Activated T-helper 17 cell treated with anti-CD3 and anti-CD28 coated beads, Interleukin-2, amount 50 U/mL, for 72 hours (primary cell): ENCODE results near the gene TCOF1. TPM values are rescaled to one million over a fixed set of nuclear protein-coding genes. Genes with fewer than 3 reads are reported as not detected.

ENCODE experiments used
- ATAC-seq: fragments of 150-1000 bp; cut with Tn5 transposase; replicated peaks from 2 replicates; pipeline ENCODE4 v1.10.0; 2021; ENCODE audit warnings: mild to moderate bottlenecking, moderate library complexity
- H3K27ac Mint-ChIP-seq: one replicate; pipeline ENCODE4 v1.8.0; 2022; ENCODE audit warnings: mixed read lengths
- H3K27me3 Mint-ChIP-seq: one replicate; pipeline ENCODE4 v1.8.0; 2022; ENCODE audit warnings: mixed read lengths
- H3K36me3 Mint-ChIP-seq: one replicate; pipeline ENCODE4 v1.8.0; 2022; ENCODE audit warnings: low read depth, mild to moderate bottlenecking, mixed read lengths
- H3K4me1 Mint-ChIP-seq: one replicate; pipeline ENCODE4 v1.8.0; 2022; ENCODE audit warnings: mixed read lengths
- H3K4me3 Mint-ChIP-seq: one replicate; pipeline ENCODE4 v1.8.0; 2022; ENCODE audit warnings: mild to moderate bottlenecking, mixed read lengths
- H3K9me3 Mint-ChIP-seq: one replicate; pipeline ENCODE4 v1.8.0; 2022; ENCODE audit warnings: mixed read lengths
- total RNA-seq, 2 donors: library from RNA; stranded (reverse); gene quantifications; one replicate each; pipeline ENCODE4 v1.2.3, GENCODE V29; 2022

Gene TCOF1
- total RNA-seq, 2 donors from 2014 or later, result 55.3 to 117 TPM

DNA sequence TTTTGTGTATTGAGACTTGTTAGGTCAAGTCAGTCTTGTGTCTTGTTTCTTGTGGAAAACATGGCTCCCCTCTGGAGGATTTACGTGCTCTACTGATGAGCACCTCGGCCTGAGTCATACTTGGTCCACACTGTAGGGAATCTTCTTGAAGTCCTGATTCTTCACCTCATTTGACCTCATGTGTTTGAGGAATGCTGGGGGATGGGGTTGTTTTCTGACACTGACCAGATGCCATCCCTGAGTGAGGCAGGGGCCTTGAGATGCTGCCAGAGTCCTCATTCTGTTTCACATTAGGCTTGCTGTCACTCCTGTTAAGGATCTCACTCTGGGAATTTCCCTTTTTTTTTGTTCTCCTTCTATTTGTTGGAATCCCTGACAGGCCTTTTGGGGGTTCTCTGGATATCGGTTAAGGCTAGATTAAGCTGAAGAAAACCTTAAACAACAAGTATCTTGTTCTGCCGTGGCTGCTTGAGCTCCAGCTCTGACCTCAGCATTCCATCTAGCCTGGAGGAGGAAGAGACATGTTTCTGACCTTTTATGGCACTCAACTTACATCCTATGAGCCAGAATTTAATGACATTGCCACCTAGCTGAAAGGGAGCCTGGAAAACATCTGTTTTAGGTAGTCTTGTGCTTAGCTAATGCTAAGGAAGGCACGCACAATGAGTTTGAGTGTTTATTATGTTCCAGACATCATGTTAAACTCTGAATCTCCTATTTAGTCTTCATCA, 20.6 kb downstream of the TCOF1 start:
- peaks cover 97% of the 10 kb centered on the region for H3K36me3 Mint-ChIP-seq
- H3K27me3 Mint-ChIP-seq, result no peaks in the 10 kb centered on the region
- peak overlapping the region; percentile 78 for H3K27ac Mint-ChIP-seq
- no peak for ATAC-seq
- H3K9me3 Mint-ChIP-seq, result no peaks in the 10 kb centered on the region
- no peak overlapping the region for H3K4me3 Mint-ChIP-seq
- no peaks in the 10 kb centered on the region for H3K4me1 Mint-ChIP-seq

DNA sequence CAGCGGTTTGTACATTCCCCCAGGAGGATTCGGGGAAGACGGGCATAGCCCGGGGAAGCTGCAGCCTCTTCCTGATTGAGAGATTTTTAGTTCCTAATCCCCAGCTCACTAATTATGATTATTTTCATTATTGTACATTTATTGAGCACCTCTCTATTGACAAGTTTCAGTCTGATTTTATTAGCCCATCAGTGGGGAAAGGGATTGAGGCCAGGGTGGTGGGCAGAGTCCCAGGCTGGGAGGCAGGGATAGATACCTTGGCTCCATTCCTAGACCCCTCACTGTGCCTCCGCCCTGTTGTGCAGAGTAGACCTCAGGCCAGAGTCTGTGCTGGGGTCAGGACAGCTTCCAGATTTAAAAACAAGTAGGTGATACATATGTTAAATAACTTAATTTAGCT, 27.2 kb downstream of the TCOF1 start:
- Mint-ChIP-seq H3K4me1 (peaks cover 7% of the 10 kb centered on the region), H3K9me3 (no peaks in the 10 kb centered on the region), H3K27me3 (no peaks in the 10 kb centered on the region), H3K36me3 (peaks cover 95% of the 10 kb centered on the region), H3K27ac (peak overlapping the region; percentile 80), H3K4me3 (no peak overlapping the region)
- ATAC-seq, result no peak

DNA sequence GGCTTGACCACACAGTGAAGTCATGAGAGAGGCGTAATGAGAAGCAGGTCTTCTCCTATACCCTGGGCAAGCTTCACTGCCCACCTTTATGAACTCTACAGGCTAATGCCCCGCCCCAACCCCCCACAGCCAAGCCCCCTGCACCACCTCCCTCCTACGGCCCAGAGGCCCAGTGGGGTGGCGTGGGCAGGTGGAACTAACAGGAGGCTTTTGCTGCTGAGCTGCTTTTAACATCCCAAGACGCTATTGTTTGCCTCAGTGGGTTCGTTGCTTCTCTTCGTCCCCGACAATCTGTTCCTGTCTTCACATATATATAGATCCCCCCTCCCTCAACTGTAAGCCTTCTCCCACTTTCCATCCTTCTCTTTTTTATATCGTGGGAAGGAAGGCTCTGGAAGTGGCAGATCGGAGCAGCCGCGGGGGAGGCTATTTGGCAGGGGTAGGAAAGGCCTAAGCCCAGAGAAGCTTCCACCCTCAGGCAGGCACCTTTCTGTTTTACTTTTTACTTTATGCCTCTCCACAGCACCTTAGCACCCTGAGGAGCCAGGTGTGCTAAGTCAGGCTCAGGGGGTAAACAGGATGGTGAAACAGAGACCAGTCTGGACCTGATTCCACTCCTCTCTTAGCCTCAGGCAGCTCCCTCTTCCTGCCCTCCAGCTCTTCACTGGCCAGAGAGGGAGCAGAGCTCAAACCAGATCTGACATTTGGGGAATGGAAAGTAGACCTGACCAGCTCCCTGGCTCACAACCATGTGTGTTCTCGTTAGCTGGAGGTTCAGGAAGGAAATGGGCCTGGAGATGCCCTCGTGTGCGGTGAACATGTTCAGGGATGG, 28.7 kb downstream of the TCOF1 start:
- no peak overlapping the region for H3K4me3 Mint-ChIP-seq
- H3K4me1 Mint-ChIP-seq, result peaks cover 7% of the 10 kb centered on the region
- ATAC-seq, result no peak
- peaks cover 95% of the 10 kb centered on the region for H3K36me3 Mint-ChIP-seq
- H3K9me3 Mint-ChIP-seq, result no peaks in the 10 kb centered on the region
- peak overlapping the region; percentile 28 for H3K27ac Mint-ChIP-seq
- no peaks in the 10 kb centered on the region for H3K27me3 Mint-ChIP-seq

DNA sequence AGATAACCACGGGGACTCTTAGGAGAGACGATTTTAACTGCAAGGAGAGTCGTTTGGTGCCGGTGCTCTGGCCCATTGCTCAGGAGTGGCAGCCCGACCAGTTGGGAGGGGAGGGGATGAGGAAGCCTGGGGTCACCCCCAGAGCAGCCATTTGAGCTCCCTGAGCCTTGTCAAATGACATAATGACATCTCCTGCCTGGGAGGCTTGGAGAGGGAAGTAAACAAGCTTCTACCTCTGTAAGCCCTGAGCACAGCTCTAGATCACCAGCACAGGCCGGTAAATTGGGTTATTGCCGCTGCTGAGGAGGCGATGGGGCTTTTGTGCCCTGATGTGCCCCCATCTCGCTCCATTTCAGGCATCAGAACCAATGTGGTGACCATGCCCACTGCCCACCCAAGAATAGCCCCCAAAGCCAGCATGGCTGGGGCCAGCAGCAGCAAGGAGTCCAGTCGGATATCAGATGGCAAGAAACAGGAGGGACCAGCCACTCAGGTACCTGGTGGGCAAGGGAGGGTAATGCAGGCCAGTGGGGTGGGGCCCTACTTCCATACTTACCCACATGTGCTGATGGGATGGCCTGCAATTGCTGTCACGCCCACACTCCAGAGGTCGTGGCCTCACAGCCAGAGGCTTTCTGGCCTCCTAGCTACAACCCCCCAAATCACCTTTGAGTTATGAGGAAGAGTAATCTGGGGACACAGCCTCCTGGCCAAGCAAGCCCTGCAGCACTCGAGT, 32.2 kb downstream of the TCOF1 start:
- H3K4me3 Mint-ChIP-seq, result no peak overlapping the region
- H3K27ac Mint-ChIP-seq, result peak overlapping the region; percentile 66
- no peaks in the 10 kb centered on the region for H3K27me3 Mint-ChIP-seq
- ATAC-seq, result no peak
- H3K9me3 Mint-ChIP-seq, result no peaks in the 10 kb centered on the region
- no peaks in the 10 kb centered on the region for H3K4me1 Mint-ChIP-seq
- H3K36me3 Mint-ChIP-seq, result peaks cover 95% of the 10 kb centered on the region

DNA sequence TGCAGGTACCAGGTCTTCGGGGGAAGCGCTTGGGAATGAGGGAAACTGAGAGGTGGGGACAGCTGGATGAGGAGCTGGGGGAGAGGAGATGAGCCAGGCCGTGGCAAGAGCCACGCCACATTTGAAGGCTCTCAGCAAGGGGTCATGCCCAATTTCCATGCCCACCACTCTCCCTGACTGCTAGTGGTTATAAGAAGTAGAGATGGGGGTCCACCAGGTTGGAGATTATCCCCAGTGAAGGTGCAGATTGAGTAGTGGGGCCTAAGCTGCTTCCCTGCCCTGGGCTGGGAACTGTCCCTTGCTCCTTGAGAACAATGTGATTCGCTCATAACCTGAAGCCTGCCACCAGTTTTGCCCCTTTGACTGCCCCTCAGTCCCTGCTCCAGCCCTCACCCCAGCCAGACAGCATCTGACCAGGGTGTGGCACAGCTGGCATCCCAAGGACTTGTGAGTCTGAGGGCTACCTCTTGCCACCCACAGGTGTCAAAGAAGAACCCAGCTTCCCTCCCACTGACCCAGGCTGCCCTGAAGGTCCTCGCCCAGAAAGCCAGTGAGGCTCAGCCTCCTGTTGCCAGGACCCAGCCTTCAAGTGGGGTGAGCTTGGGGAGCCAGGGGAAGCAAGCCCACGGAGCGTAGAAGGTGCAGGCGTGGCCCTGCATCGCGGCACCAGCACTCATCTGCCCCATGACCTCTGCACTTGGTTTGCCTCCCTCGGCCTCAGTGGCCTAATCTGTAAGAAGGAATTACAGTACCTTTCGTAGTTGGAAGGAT, 33.8 kb downstream of the TCOF1 start:
- Mint-ChIP-seq H3K27ac (peak overlapping the region; percentile 66), H3K4me1 (no peaks in the 10 kb centered on the region), H3K9me3 (no peaks in the 10 kb centered on the region), H3K36me3 (peaks cover 99% of the 10 kb centered on the region), H3K4me3 (no peak overlapping the region), H3K27me3 (no peaks in the 10 kb centered on the region)
- ATAC-seq, result no peak

DNA sequence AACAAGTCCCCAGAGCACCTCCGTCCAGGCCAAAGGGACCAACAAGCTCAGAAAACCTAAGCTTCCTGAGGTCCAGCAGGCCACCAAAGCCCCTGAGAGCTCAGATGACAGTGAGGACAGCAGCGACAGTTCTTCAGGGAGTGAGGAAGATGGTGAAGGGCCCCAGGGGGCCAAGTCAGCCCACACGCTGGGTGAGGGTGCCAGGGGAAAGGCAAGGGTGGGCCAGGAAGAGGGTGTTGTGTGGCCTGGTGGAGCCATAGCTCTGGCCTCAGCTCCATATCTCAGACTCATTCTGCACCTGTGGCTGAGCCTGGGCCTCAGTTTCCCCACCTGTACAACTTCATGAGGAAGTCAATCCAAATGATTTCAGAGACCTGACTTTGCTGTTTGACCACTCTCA, 34.5 kb downstream of the TCOF1 start:
- Mint-ChIP-seq H3K36me3 (peaks cover 100% of the 10 kb centered on the region), H3K4me1 (no peaks in the 10 kb centered on the region)

DNA sequence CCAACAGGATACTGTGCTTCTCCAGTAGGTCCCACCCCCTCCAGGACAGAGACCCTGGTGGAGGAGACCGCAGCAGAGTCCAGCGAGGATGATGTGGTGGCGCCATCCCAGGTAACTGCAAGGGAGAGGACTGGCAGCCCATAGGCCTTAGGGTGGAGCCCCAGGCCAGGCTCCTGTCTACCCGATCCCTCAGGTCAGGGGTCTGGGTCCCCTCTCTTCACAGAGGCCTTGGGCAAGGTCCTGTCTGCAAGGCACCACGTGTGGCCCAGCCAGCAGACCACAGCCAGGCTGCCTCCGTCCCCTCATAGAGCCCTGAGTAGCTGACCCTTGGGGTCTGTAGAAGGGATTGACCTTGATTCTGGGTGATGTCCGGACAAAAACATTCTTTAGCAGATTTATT, 35.2 kb downstream of the TCOF1 start:
- peaks cover 100% of the 10 kb centered on the region for H3K36me3 Mint-ChIP-seq
- H3K27ac Mint-ChIP-seq, result no peak overlapping the region
- H3K9me3 Mint-ChIP-seq, result no peaks in the 10 kb centered on the region
- H3K27me3 Mint-ChIP-seq, result no peaks in the 10 kb centered on the region
- H3K4me3 Mint-ChIP-seq, result no peak overlapping the region
- no peak for ATAC-seq
- no peaks in the 10 kb centered on the region for H3K4me1 Mint-ChIP-seq

More for the DNA sequence above, 34.5 kb downstream of the TCOF1 start:
- H3K27ac Mint-ChIP-seq, result no peak overlapping the region
- H3K9me3 Mint-ChIP-seq, result no peaks in the 10 kb centered on the region
- ATAC-seq, result no peak
- no peaks in the 10 kb centered on the region for H3K27me3 Mint-ChIP-seq
- H3K4me3 Mint-ChIP-seq, result no peak overlapping the region

DNA sequence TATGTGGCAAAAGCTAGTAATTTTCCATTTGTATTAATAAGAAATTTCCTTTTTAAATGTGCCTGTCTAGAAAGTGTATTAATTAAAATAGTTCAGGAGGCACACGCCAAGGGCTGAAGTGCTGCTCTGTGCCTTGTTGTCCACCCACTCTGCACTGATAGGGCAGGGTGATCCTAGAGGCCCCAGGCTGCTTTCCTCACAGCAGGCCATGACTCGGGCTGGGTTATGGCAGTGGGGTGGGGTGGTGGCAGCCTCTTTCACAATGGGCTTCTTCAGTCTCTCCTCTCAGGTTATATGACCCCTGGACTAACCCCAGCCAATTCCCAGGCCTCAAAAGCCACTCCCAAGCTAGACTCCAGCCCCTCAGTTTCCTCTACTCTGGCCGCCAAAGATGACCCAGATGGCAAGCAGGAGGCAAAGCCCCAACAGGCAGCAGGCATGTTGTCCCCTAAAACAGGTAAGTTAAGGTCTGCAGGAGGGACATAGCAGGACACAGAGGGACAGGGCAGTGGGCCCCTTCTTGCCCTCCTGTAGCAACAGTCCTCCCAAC, 35.7 kb downstream of the TCOF1 start:
- Mint-ChIP-seq H3K27ac (peak overlapping the region; percentile 62), H3K36me3 (peaks cover 100% of the 10 kb centered on the region), H3K4me1 (no peaks in the 10 kb centered on the region), H3K9me3 (no peaks in the 10 kb centered on the region), H3K27me3 (no peaks in the 10 kb centered on the region), H3K4me3 (no peak overlapping the region)
- ATAC-seq, result no peak

DNA sequence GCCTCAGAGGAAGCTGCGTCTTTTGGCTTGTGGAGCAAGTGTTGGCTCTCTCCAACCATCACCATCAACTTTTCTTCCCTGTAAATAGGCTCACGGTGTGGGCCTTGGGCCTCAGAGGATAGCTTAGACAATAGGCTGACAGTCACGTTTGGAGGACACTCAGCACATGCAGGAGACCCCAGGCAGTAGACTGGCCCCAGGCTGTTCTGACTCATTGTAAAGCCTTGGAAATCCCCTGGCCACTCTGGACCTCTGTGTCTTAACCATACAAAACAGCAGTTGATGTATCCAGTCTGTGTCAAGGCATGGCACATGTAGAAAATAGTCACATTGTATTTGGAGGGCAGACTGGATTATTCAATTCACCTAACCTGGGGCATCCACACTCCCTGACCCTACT, 36.6 kb downstream of the TCOF1 start:
- peak overlapping the region; percentile 50 for H3K27ac Mint-ChIP-seq
- peaks cover 100% of the 10 kb centered on the region for H3K36me3 Mint-ChIP-seq
- ATAC-seq, result peak; percentile 60

DNA sequence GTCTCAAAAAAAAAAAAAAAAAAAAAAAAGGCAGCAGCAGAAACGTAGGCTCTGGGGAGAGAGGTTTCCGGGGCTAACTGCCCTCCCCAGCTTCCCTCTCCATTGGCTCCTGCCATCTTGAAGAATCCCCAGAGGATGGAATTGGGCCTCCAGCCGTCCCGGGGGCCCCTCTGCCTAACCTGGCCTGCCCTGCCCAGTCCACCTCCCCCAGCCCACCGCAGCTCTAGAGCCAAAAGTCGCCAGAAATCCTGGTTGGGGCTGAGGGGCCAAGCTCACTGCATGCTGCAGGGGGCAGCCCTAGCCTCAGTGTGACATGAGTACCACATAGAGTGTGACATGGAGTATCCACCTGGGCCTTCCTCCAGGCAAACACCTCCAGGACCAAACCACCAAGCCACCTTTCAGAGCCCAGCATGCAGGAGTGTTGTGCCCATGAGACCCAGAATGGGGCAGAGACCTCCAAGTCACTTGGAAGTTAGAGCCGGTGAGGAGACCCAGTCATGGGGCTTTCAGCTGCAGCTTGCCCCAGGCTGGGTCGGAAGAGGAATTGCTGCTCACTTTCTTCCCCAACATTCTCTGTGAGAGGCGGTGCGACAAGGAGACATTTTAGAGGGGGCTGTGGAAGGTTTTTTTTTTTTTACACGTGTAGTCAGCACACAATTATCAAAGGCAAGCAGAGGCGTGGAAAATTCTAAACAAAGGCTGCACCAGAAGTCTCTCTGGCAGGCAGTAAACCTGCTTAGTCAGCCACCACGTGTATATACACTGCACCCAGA, 37.6 kb downstream of the TCOF1 start:
- Mint-ChIP-seq H3K27me3 (no peaks in the 10 kb centered on the region), H3K27ac (peak overlapping the region; percentile 76), H3K4me1 (no peaks in the 10 kb centered on the region)

More for the DNA sequence above, 36.6 kb downstream of the TCOF1 start:
- no peaks in the 10 kb centered on the region for H3K9me3 Mint-ChIP-seq
- H3K4me1 Mint-ChIP-seq, result no peaks in the 10 kb centered on the region
- no peaks in the 10 kb centered on the region for H3K27me3 Mint-ChIP-seq
- H3K4me3 Mint-ChIP-seq, result no peak overlapping the region

DNA sequence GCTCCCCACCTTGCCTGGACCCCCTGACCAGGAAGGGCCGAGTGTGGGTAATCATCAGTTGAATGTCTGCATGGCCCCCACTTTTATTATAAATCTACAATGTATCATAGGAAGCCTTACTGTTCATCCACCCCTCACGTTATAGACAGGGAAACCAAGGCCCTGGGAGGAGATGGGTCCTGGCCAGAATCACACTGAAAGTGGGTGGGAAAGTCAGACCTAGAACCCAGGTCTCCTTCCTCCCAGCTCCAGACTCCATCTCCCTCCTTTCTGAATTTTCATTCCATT, 38.1 kb downstream of the TCOF1 start:
- Mint-ChIP-seq H3K27me3 (no peaks in the 10 kb centered on the region), H3K4me3 (no peak overlapping the region), H3K36me3 (peaks cover 100% of the 10 kb centered on the region), H3K4me1 (no peaks in the 10 kb centered on the region), H3K9me3 (no peaks in the 10 kb centered on the region), H3K27ac (peak overlapping the region; percentile 76)
- ATAC-seq, result no peak

More for the DNA sequence above, 37.6 kb downstream of the TCOF1 start:
- ATAC-seq, result no peak
- peaks cover 100% of the 10 kb centered on the region for H3K36me3 Mint-ChIP-seq
- H3K9me3 Mint-ChIP-seq, result no peaks in the 10 kb centered on the region
- H3K4me3 Mint-ChIP-seq, result no peak overlapping the region

DNA sequence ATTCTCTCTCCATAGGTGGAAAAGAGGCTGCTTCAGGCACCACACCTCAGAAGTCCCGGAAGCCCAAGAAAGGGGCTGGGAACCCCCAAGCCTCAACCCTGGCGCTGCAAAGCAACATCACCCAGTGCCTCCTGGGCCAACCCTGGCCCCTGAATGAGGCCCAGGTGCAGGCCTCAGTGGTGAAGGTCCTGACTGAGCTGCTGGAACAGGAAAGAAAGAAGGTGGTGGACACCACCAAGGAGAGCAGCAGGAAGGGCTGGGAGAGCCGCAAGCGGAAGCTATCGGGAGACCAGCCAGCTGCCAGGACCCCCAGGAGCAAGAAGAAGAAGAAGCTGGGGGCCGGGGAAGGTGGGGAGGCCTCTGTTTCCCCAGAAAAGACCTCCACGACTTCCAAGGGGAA, 38.8 kb downstream of the TCOF1 start:
- H3K9me3 Mint-ChIP-seq, result no peaks in the 10 kb centered on the region
- ATAC-seq, result no peak
- H3K27me3 Mint-ChIP-seq, result no peaks in the 10 kb centered on the region
- H3K36me3 Mint-ChIP-seq, result peaks cover 99% of the 10 kb centered on the region
- H3K4me3 Mint-ChIP-seq, result no peak overlapping the region
- H3K4me1 Mint-ChIP-seq, result no peaks in the 10 kb centered on the region
- H3K27ac Mint-ChIP-seq, result peak overlapping the region; percentile 76

DNA sequence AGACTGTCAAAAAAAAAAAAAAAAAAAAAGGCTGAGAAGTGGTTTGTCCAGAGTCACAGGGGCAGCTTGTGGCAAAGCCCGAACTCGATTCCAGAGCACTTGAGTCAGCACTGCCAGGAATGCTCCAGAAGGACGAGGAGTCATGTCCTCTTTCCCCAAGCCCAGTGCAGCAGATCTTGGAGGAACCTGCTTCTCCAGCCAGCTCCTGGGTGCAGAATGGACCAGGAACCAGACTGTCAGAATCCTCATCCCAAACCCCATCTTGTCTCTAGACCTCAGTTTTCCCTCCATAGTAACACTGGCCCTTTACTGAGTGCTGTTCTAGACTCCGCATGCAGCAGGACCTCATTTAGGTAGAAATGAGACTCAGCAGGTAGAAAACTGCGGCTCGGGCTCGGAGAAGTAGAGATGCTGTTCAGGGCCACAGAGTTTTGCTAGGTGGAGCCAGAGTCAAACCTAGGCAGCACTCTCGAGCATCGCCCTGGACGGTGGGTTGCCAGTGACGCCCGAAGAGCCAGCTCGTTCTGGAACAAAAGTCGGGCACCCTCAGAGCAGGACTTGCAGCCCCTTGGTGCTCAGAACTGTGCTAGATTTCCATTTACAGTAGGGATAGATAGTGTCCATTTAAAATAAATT, 39.8 kb downstream of the TCOF1 start:
- H3K36me3 Mint-ChIP-seq, result peaks cover 99% of the 10 kb centered on the region
- no peak for ATAC-seq
- H3K4me1 Mint-ChIP-seq, result no peaks in the 10 kb centered on the region
- no peaks in the 10 kb centered on the region for H3K27me3 Mint-ChIP-seq
- H3K9me3 Mint-ChIP-seq, result no peaks in the 10 kb centered on the region
- no peak overlapping the region for H3K4me3 Mint-ChIP-seq
- no peak overlapping the region for H3K27ac Mint-ChIP-seq
